WTC11 (cell line): Measurements from ENCODE around the gene GPR156. TPM values are rescaled to one million over a fixed set of nuclear protein-coding genes. Genes with fewer than 3 reads are reported as not detected.
A peak's percentile ranks its signal among the peaks of the same experiment; 100 is the strongest.

Experiments used
- ATAC-seq: fragments of 200-7000 bp; cut with Tn5 transposase; 2 replicates; pipeline ENCODE4 v1.10.0; 2021; ENCODE audit warnings: mild to moderate bottlenecking, moderate library complexity
- CTCF ChIA-PET: fragments of 300-600 bp; sonication (Branson Sonifier 250); formaldehyde crosslinking; loops from one replicate; lab custom pipeline; 2021; ENCODE audit warnings: antibody characterized with exemption; lab: Charles Lee
- POLR2A ChIA-PET: fragments of 350-600 bp; sonication (Branson Sonifier 250); formaldehyde crosslinking; loops from one replicate; lab custom pipeline; 2021; ENCODE audit warnings: antibody characterized with exemption; lab: Charles Lee
- DNase-seq: peaks from one replicate; pipeline ENCODE4 v3.0.0; 2021; ENCODE audit warnings: low spot score
- H3K27ac Mint-ChIP-seq: 2 replicates; pipeline ENCODE4 v1.8.0; 2021; ENCODE audit warnings: mixed read lengths
- H3K27me3 Mint-ChIP-seq: 2 replicates; pipeline ENCODE4 v1.8.0; 2021; ENCODE audit warnings: low read depth, mild to moderate bottlenecking, moderate library complexity, mixed read lengths
- H3K36me3 Mint-ChIP-seq: 2 replicates; pipeline ENCODE4 v1.8.0; 2021; ENCODE audit warnings: mixed read lengths
- H3K4me1 Mint-ChIP-seq: 2 replicates; pipeline ENCODE4 v1.8.0; 2022; ENCODE audit warnings: mixed read lengths
- H3K4me3 Mint-ChIP-seq: 2 replicates; pipeline ENCODE4 v1.8.0; 2021; ENCODE audit warnings: mild to moderate bottlenecking, moderate library complexity, mixed read lengths
- H3K9me3 Mint-ChIP-seq: 2 replicates; pipeline ENCODE4 v1.8.0; 2021; ENCODE audit warnings: mixed read lengths
- CBFB ChIP-seq: sonication (generic); formaldehyde crosslinking; IDR thresholded peaks from 2 replicates; pipeline ENCODE4 v1.8.1; 2022; ENCODE audit warnings: mild to moderate bottlenecking, low read depth, missing genetic modification reagents
- ETV6 ChIP-seq: sonication (generic); formaldehyde crosslinking; IDR thresholded peaks from 2 replicates; pipeline ENCODE4 v1.8.1; 2022; ENCODE audit warnings: mild to moderate bottlenecking, missing genetic modification reagents
- HMGA2 ChIP-seq: fragments of 250-450 bp; sonication (Bioruptor Pico); IDR thresholded peaks from 2 replicates; pipeline ENCODE4 v1.4.0; 2021; ENCODE audit warnings: mild to moderate bottlenecking, moderate library complexity
- JUN ChIP-seq: sonication (generic); formaldehyde crosslinking; IDR thresholded peaks from 2 replicates; pipeline ENCODE4 v1.8.0; 2023; ENCODE audit warnings: mild to moderate bottlenecking, missing genetic modification reagents
- KAT7 ChIP-seq: sonication (generic); formaldehyde crosslinking; IDR thresholded peaks from 2 replicates; pipeline ENCODE4 v1.8.1; 2023; ENCODE audit warnings: missing genetic modification reagents, mild to moderate bottlenecking, borderline replicate concordance
- MXD4 ChIP-seq: fragments of 250-450 bp; sonication (Bioruptor Pico); IDR thresholded peaks from 2 replicates; pipeline ENCODE4 v1.8.0; 2021; ENCODE audit warnings: mild to moderate bottlenecking, moderate library complexity, borderline replicate concordance
- NR1H2 ChIP-seq: sonication (generic); formaldehyde crosslinking; IDR thresholded peaks from 2 replicates; pipeline ENCODE4 v1.9.0; 2021; ENCODE audit warnings: mild to moderate bottlenecking, moderate library complexity, missing genetic modification reagents
- NR2C2 ChIP-seq: sonication (generic); formaldehyde crosslinking; IDR thresholded peaks from 2 replicates; pipeline ENCODE4 v1.8.0; 2022; ENCODE audit warnings: mild to moderate bottlenecking, missing genetic modification reagents
- RELA ChIP-seq: sonication (generic); formaldehyde crosslinking; IDR thresholded peaks from 2 replicates; pipeline ENCODE4 v1.8.1; 2022; ENCODE audit warnings: missing genetic modification reagents, mild to moderate bottlenecking, borderline replicate concordance
- RORB ChIP-seq: fragments of 250-450 bp; sonication (Bioruptor Pico); IDR thresholded peaks from 2 replicates; pipeline ENCODE4 v1.9.0; 2021; ENCODE audit warnings: mild to moderate bottlenecking
- STAT6 ChIP-seq: sonication (generic); formaldehyde crosslinking; conservative IDR thresholded peaks from 2 replicates; pipeline ENCODE4 v1.8.1; 2023; ENCODE audit warnings: mild to moderate bottlenecking, low read depth, missing genetic modification reagents, moderate library complexity
- TCF7 ChIP-seq: sonication (generic); formaldehyde crosslinking; IDR thresholded peaks from 2 replicates; pipeline ENCODE4 v1.8.0; 2022; ENCODE audit warnings: mild to moderate bottlenecking, low read depth, missing genetic modification reagents, moderate library complexity
- TEAD4 ChIP-seq: sonication (generic); formaldehyde crosslinking; IDR thresholded peaks from 2 replicates; pipeline ENCODE4 v1.8.0; 2022; ENCODE audit warnings: mild to moderate bottlenecking, missing genetic modification reagents
- TP53 ChIP-seq: sonication (generic); formaldehyde crosslinking; IDR thresholded peaks from 2 replicates; pipeline ENCODE4 v1.8.1; 2023; ENCODE audit warnings: mild to moderate bottlenecking, missing genetic modification reagents
- ZNF138 ChIP-seq: sonication (generic); formaldehyde crosslinking; conservative IDR thresholded peaks from 2 replicates; pipeline ENCODE4 v1.8.1; 2022; ENCODE audit warnings: mild to moderate bottlenecking, moderate library complexity, missing genetic modification reagents
- ZSCAN18 ChIP-seq: fragments of 250-450 bp; sonication (Bioruptor Pico); IDR thresholded peaks from 2 replicates; pipeline ENCODE4 v2.1.2; 2022; ENCODE audit warnings: mild to moderate bottlenecking, moderate library complexity
- total RNA-seq: library from RNA; stranded (reverse); gene quantifications from 3 replicates; pipeline ENCODE4 v1.2.3, GENCODE V29; 2021
- TF ChIP-seq, protein P1 (sequence below): sonication (generic); formaldehyde crosslinking; IDR thresholded peaks from 2 replicates; pipeline ENCODE4 v1.8.0; 2022; ENCODE audit warnings: mild to moderate bottlenecking, missing genetic modification reagents
- TF ChIP-seq, protein P2 (sequence below): sonication (generic); formaldehyde crosslinking; IDR thresholded peaks from 2 replicates; pipeline ENCODE4 v1.8.1; 2022; ENCODE audit warnings: mild to moderate bottlenecking, moderate library complexity, missing genetic modification reagents

GPR156 gene
- total RNA-seq, 1 experiment from 2014 or later: 0.72 TPM

DNA sequence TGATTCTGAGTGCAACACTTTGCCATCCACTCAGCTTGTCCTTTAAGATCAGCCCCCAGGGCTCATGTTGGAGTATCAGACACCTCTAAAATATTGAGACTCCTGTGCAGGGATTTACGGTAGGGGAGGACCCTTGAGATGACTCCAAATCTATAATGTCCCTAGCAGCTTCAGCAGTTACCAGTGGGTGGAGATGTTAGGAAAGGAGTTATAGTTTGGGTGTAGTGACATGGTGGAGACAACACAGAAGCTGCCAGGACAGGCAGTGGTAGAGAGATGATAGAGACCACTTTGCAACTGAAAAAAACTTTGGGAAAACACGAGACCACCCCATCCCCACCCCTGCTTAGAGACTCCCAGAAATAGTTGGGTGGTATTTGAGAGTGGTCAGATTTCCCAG is 147.5 kb downstream of the GPR156 start:
- Mint-ChIP-seq H3K4me1 (no peaks in the 10 kb centered on the region), H3K4me3 (no peak overlapping the region), H3K9me3 (peaks cover 14% of the 10 kb centered on the region), H3K36me3 (no peaks in the 10 kb centered on the region), H3K27me3 (no peaks in the 10 kb centered on the region), H3K27ac (no peak overlapping the region)
- ChIA-PET CTCF (no interaction called here), POLR2A (no interaction called here)
- DNase-seq: no peak
- no peak for ATAC-seq
- no peak for TF ChIP-seq RELA (CRISPR knock-in tag)
- TF ChIP-seq KAT7 (CRISPR knock-in tag): no peak
- TF ChIP-seq STAT6 (CRISPR knock-in tag): no peak
- no peak for TF ChIP-seq ETV6 (CRISPR knock-in tag)
- TF ChIP-seq, protein P1, sequence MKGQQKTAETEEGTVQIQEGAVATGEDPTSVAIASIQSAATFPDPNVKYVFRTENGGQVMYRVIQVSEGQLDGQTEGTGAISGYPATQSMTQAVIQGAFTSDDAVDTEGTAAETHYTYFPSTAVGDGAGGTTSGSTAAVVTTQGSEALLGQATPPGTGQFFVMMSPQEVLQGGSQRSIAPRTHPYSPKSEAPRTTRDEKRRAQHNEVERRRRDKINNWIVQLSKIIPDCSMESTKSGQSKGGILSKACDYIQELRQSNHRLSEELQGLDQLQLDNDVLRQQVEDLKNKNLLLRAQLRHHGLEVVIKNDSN (CRISPR knock-in tag): no peak
- TF ChIP-seq NR2C2 (CRISPR knock-in tag): no peak
- TF ChIP-seq TCF7: no peak
- no peak for TF ChIP-seq JUN (CRISPR knock-in tag)
- no peak for TF ChIP-seq HMGA2
- TF ChIP-seq TP53: no peak
- TF ChIP-seq NR1H2: no peak
- no peak for TF ChIP-seq RORB (CRISPR knock-in tag)
- no peak for TF ChIP-seq ZSCAN18 (CRISPR knock-in tag)

DNA sequence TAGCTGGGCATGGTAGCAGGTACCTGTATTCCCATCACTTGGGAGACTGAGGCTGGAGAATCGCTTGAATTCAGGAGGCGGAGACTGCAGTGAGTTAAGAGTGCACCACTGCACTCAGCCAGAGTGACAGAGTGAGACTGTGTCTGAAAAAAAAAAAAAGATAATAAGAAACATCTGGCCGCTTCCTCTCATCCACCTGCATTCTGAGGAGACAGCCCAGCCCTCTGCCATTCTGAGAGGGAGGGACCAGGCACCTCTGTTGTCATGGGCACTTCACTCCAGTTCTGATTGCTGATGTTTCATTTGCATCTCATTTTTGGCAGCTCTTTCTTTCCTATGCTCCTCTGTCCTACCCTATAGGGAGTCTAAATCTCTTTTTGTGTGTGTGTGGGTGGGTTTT is 154.4 kb downstream of the GPR156 start:
- no peak for ATAC-seq

GRCh38 chr3:120129718-120130513 is 155.1 kb downstream of the GPR156 start:
- Mint-ChIP-seq H3K27ac (no peak overlapping the region), H3K4me3 (no peak overlapping the region), H3K9me3 (no peaks in the 10 kb centered on the region), H3K36me3 (no peaks in the 10 kb centered on the region), H3K4me1 (peaks cover 12% of the 10 kb centered on the region), H3K27me3 (no peaks in the 10 kb centered on the region)
- ChIA-PET CTCF (no interaction called here), POLR2A (no interaction called here)
- peak; percentile 26; the same call in 1 of the 2 replicates for ATAC-seq
- TF ChIP-seq ZNF138 (no peak), MXD4 (CRISPR knock-in tag) (no peak)
- no peak for DNase-seq

More for the DNA sequence above, 154.4 kb downstream of the GPR156 start:
- H3K4me1 Mint-ChIP-seq: peaks cover 12% of the 10 kb centered on the region
- DNase-seq: no peak
- ChIA-PET CTCF (no interaction called here), POLR2A (no interaction called here)
- no peaks in the 10 kb centered on the region for H3K27me3 Mint-ChIP-seq
- TF ChIP-seq, protein P2, sequence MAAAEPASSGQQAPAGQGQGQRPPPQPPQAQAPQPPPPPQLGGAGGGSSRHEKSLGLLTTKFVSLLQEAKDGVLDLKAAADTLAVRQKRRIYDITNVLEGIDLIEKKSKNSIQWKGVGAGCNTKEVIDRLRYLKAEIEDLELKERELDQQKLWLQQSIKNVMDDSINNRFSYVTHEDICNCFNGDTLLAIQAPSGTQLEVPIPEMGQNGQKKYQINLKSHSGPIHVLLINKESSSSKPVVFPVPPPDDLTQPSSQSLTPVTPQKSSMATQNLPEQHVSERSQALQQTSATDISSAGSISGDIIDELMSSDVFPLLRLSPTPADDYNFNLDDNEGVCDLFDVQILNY (CRISPR knock-in tag): no peak
- TF ChIP-seq TEAD4 (CRISPR knock-in tag): no peak
- no peak for TF ChIP-seq TP53
- TF ChIP-seq CBFB (CRISPR knock-in tag): no peak
- no peak for TF ChIP-seq JUN (CRISPR knock-in tag)
- TF ChIP-seq, all 79 proteins: peak for 0
- no peak overlapping the region for H3K4me3 Mint-ChIP-seq
- no peak overlapping the region for H3K27ac Mint-ChIP-seq
- no peaks in the 10 kb centered on the region for H3K36me3 Mint-ChIP-seq
- H3K9me3 Mint-ChIP-seq: no peaks in the 10 kb centered on the region
